ENCODE data around the gene KDM1B.
A peak's percentile ranks its signal among the peaks of the same experiment; 100 is the strongest.
"Not testable (repeated sequence)": the region's sequence is repeated elsewhere in the genome, so short reads cannot be mapped to it uniquely, and the experiment has no call there.

Gene KDM1B

DNA sequence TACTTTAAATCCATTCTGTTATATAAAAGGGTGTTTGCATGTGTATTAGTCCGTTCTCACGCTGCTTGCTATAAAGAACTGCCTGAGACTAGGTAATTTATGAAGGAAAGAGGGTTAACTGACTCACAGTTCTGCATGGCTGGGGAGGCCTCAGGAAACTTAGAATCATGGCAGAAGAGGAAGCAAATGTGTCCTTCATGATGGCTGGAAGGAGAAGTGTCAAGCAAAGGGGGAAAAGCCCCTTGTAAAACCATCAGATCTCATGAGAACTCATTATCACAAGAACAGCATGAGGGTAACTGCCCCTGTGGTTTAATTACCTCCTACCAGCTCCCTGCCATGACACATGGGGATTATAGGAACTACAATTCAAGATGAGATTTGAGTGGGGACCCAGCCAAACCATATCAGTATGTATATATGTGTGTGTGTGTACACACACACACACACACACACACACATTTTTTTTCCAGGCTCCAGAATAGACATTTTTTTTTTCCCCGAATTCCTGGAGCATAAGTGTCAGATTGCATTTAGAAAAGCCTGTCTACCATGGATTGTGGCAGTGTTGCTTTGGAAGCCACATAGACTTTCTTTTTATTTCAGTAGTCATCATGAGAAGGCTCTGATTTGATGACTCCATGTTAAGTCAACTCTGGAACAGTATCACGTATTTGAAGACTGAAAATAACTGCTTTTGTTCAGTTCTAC lies 31.5 kb downstream of the KDM1B start:
- no peak for DNase-seq (ENCODE audit: low spot score)
- no peak for FAIRE-seq

DNA sequence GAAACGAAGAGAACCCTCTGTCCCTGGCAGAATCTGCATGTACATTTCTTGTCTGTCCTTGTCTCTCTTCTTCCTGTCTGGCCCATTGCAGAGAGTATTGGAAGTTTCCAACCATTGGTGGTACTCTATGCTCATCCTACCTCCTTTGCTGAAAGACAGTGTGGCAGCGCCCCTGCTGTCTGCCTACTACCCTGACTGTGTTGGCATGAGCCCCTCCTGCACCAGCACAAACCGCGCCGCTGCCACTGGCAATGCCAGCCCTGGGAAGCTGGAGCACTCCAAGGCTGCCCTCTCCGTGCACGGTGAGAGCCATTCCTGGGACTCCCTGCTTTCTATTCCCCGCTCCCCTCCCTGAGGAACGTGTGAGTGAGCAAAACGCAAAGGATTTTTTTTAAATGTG lies 32.5 kb downstream of the KDM1B start:
- no peak for DNase-seq (ENCODE audit: low spot score)

DNA sequence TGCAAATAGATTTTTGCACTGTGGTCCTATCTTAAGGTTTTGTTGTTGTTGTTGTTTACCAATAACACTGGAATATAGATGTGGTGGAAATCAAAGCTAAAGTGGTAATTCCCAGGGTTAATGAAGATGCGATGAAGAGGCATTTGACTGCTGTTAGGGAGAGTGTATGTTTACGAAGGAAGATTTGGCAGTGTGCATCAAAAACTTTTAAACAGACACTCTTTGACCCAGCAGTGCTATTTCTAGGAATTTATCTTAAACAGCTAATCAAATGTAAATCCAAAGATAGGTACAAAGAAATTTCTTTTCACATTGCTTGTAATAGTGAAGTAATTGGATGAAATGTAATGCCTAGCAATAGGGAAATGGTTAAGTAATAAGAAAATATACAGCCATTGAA lies 34.0 kb downstream of the KDM1B start:
- DNase-seq (ENCODE audit: low spot score) (no peak), FAIRE-seq (no peak)

More for the DNA sequence above, 32.5 kb downstream of the KDM1B start:
- FAIRE-seq = no peak

DNA sequence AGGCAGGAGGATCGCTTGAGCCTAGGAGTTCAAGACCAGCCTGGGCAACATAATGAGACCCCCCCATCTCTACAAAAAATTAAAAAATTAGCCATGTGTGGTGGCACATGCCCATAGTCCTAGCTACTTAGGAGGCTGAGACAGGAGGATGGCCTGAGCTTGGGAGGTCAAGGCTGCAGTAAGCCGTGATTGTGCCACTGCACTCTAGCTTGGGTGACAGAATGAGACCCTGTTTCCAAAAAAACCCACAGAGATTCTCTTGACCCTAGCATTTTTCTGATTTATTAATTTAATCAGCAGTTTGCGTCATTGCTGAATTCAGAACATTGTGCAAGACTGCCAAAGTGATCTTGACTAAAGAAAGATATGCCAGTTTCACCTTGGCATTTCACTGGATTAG lies 36.8 kb downstream of the KDM1B start:
- DNase-seq (ENCODE audit: low spot score) (no peak), FAIRE-seq (no peak)

DNA sequence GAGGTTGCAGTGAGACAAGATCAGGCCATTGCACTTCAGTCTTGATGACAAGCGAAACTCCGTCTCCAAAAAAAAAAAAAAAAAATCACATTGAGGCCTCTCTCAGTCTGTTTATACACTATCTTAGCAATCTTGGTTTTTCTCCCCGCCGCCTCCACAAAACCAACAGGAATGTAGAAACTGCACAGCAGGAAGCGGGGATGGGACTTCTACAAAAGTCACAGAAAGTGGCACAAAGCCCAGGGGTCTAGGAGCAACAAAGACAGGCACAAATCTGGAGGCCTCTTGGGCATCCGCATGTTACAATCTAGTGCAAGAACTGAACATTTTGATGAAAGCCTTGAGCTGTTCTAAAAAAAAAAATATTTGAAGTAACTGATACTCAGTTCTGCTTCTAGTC lies 48.6 kb downstream of the KDM1B start:
- no peak for DNase-seq (ENCODE audit: low spot score)
- no peak for FAIRE-seq

DNA sequence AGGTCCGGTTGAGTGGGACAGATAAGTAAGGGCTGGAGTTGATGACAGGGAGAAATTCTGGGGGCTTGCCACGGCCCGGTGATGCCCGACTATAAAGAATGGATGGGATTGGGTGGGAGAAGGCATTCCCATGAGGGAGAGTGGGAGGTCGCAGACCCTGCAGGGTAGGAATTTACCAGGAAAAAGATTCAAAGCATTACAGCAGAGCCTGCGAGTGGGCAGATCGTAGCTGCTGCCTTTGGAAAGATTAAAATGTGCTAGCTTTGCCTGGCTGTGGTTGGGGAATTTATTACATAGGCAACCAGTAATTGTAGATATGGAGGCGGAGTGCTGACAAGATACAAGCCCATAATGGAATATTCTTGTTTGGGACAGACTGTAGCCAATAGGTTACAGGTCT lies 49.5 kb downstream of the KDM1B start:
- DNase-seq (ENCODE audit: low spot score) (no peak), FAIRE-seq (no peak)

DNA sequence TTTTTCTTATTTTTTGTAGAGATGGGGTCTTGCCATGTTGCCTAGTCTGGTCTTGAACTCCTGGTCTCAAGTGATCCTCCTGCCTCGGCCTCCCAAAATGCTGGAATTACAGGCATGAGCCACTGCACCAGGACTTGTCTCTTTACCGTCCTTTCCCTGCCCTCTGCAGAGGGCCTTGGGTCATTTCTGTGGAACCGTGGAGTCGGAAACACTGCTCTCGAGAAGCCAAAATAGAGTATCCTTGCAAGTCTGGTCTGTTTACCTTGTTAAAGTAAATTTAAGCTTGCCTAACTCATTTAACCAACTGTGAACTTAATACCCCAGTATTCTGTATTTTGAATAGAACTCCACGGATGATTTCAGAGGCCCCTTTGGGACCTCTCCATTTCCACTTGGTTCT lies 51.4 kb downstream of the KDM1B start:
- no peak for FAIRE-seq

DNA sequence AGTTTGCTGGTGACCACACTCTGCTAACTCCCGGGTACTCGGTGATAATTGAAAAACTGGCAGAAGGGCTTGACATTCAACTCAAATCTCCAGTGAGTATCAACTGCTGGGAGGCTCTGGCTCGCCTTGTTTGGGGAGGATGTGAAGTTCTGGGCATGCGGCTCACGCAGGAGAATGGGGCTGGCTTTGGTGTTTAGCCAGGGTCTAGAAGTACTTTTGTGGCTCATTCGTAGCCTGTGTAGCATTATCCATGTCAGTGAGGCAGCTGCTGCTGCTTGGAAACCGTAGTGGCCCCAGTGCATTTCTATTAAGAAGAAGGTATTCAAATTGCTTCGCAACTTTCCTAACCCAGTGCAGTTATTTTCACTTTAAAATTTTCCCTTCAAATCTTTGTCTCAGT lies 52.2 kb downstream of the KDM1B start:
- DNase-seq (ENCODE audit: low spot score) (no peak), FAIRE-seq (no peak)

More for the DNA sequence above, 51.4 kb downstream of the KDM1B start:
- DNase-seq (ENCODE audit: low spot score) = no peak

DNA sequence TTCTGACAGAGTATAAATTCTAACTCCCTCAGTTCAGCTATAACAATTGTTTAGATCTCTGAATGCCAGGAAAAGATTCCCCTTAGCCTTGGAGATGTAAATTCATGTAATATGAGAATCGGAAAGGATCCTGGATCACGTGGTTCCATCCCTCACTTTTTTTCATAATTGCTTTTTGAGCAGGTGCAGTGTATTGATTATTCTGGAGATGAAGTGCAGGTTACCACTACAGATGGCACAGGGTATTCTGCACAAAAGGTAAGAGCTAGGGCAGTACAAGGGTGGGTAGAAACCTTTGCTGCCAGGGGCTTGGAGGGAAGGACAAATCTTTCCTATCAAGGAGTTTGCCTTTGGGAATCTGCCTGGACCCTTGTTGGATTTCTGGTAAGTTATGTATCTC lies 52.7 kb downstream of the KDM1B start:
- FAIRE-seq (no peak), DNase-seq (ENCODE audit: low spot score) (no peak)

DNA sequence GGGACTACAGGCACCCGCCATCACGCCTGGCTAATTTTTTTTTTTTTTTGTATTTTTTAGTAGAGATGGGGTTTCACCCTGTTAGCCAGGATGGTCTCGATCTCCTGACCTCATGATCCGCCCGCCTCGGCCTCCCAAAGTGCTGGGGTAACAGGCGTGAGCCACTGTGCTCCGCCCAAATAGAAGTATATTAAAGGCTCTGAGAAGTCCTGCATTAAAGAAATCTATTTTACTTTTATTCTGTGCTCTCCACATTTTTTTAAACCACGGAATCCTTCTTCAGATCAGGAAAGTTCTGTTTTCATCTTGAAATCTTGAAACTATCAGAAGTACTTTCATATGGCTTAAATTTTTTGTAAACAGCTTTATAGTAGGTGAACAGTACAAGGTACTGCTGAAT lies 53.6 kb downstream of the KDM1B start:
- FAIRE-seq; DNase-seq (ENCODE audit: low spot score): not testable (repeated sequence)

DNA sequence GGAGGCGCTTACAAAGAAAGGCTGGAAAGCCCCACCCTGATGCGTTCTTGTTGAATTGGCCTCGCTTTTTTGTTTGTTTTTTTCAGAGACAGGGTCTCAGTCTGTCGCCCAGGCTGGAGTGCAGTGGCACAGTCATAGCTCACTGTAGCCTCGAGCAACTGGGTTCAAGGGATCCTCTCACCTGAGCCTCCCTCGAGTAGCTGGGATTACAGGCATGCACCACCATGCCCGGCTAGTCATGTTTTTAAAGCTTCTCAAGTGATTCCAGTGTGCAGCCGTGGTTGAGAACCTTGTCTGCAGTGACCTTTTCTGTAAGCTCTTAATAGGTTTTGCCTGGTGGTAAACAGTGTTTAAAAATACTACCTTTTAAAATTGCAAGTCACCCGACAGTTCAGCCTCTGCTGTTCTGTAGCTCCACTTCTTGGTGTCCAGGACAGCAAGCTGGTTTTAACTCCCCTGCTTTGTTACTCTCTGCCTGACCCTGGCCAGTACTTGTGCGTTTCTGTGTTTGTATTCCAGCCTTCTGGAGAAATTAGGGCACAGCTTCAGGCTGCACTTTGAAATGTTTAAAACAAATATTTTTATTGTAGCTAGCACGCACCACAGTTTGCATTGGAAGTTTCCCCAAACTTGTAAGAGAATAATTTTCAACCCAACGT lies 54.4 kb downstream of the KDM1B start:
- DNase-seq (ENCODE audit: low spot score) (no peak), FAIRE-seq (no peak)

DNA sequence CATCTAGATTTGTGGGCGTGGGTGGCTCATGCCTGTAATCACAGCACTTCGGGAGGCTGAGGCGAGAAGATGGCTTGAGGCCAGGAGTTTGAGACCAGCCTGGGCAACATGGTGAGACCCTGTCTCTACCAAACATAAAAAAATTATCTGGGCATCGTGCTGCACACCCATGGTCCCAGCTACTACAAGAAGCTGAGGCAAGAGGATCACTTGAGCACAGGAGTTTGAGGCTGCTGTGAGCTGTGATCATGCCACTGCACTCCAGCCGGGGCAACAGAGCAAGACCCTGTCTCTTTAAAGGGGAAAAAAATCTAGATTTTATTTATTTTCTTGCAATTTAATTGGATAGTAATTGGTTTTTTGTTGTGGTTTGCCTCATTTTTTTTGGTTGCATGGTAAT lies 55.5 kb downstream of the KDM1B start:
- DNase-seq (ENCODE audit: low spot score) (no peak), FAIRE-seq (no peak)

DNA sequence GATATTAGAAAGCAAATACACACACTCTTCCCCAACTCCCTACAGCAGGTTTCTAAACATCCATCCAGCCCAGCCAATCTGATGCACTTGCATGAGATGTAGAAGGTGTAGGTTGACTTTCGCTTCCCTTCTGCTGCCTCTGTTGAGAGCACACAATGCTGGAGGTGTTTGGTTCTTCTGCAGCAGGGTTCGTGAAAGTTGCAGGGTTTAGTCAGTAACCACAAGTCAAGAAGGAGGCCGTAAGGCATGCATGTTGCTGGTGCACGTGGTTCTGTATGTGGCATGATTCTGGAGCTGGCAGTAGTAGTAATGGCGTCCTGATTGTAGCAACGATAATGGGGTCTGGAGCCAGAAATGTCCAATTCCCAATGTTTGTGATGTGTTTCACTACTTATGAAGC lies 56.1 kb downstream of the KDM1B start:
- no peak for DNase-seq (ENCODE audit: low spot score)
- FAIRE-seq = no peak

DNA sequence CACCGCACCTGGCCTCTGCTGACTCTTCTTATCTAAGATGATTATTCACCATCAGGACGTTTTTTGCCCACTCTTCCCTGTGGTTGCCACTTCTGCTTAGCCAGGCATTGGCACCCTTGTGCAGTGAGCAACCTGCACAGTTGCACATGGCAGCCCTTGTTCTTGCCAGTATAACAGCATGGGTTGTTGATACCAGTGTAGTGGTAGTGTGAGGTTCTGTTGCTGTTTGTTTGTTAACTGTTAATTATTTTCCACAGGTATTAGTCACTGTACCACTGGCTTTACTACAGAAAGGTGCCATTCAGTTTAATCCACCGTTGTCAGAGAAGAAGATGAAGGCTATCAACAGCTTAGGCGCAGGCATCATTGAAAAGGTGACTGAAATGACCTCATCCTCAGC lies 57.0 kb downstream of the KDM1B start:
- DNase-seq (ENCODE audit: low spot score) (no peak), FAIRE-seq (no peak)

DNA sequence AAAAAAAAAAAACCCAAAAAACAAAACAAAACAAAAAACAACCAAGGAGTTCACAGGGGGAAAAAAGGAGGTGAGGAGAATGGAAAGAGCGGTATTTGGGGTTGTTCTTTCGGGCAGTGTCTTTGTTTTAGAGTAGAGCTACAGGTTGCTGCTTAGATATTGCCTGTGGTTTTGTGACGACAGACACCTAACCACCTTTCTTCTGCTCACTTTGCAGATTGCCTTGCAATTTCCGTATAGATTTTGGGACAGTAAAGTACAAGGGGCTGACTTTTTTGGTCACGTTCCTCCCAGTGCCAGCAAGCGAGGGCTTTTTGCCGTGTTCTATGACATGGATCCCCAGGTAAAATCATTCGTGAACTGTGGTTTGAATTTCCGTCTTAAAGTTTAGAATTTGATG lies 58.2 kb downstream of the KDM1B start:
- FAIRE-seq = no peak
- no peak for DNase-seq (ENCODE audit: low spot score)

DNA sequence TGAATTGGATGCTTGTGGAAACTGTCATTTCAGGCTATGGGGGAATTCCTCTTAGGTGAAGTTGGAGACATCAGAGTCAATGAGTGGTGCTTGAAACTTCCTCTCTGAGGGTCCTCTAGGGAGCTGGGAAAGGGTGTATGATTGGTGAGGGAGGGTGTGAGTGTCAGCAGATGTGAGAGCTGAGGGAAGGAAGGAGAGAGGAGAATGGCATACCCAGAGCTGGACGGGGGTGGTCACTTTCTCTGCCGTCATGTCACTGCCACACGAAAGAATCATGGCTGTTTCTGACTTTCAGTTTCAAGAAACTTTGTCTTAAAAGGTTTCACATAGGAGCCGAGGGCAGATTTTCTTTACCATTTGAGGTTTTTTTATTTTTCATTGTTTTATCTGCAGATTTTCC lies 58.8 kb downstream of the KDM1B start:
- FAIRE-seq (no peak), DNase-seq (ENCODE audit: low spot score) (no peak)

DNA sequence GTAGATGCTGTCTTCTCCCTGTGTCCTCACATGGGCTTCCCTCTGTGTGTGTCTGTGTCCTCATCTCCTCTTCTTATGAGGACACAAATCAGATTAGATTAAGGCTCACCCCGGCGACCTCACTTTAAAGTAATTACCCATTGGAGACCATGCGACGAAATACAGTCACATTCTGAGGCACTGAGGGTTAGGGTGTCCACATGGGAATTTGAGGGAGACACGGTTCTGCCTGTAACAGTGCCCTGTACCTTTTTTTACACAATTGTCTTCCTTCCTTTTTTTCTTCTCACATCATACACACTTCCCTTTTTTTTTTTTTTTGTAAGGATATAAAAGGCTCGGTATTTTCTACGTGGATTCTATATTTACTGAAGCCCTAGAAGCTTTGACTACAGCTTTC lies 60.2 kb downstream of the KDM1B start:
- DNase-seq (ENCODE audit: low spot score) (no peak), FAIRE-seq (no peak)

DNA sequence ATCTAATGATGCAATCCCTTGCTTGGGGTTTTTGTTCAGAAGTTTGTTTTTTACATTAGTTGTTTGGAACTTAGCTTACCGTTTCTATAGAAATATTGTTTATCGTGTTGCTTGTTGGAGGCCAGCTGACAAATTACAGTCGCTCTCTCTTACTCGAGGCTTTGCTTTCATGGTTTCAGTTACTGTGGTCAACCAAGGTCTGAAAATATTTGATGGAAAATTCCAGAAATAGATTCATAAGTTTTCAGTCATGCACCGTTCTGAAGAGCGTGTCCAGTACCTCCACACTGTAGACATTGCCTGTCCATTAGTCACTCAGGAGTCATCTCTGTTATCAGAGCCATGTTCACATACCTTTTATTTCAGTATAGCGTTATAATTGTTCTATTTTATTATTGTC lies 61.2 kb downstream of the KDM1B start:
- FAIRE-seq (no peak), DNase-seq (ENCODE audit: low spot score) (peak; percentile 38)

DNA sequence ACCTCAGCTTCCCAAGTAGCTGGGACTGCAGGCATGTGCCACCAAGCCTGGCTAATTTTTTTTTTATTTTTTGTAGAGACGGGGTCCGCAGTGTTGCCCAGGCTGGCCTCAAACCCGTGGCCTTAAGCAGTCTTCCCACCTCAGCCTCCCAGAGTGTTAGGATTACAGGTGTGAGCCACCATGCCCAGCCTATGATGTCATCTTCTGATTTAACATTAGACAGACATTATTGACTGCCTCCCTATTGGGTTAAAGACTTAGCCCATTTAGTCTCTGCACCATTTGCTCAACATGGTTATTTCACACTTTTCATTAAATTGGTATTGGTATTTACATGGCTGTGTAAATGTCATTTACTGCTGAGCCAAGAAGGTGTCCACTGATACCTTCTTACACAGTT lies 63.0 kb downstream of the KDM1B start:
- FAIRE-seq (no peak), DNase-seq (ENCODE audit: low spot score) (no peak)

DNA sequence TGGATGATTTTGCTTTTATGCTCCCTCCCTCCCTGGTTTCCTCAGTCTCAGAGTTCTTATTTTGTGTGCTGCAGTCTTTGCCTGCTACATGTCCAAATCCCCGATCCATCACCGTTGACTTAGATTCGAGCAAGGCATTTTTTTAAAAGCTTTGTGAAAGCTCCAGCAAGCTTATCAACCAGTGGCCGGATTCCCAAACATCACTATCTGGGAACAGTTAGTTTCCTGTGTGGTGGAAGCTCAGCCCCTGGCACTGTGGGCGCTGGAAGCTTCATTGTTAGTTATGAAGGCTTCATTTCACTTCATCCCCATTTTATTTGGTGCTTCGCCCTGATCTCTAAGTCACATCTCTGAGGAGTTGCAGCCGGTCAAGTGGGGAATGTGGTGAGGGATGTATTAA lies 64.4 kb downstream of the KDM1B start:
- DNase-seq (ENCODE audit: low spot score) (no peak), FAIRE-seq (no peak)

DNA sequence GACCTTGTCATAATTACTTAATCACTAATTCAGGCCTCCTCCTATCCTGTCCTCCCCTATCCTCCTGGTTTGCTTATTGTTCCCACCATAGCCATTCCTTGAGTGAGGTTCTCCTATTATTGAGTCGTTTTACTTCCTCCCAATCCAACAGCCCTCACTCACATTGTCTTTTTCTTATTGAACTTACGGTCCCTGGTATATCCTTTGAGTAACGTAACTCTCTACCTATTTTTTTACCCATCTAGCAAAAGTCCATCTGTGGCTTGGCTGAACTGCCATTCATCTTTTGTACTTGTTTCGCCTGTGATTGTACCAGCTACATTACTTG lies 66.0 kb downstream of the KDM1B start:
- DNase-seq (ENCODE audit: low spot score) (no peak), FAIRE-seq (no peak)

DNA sequence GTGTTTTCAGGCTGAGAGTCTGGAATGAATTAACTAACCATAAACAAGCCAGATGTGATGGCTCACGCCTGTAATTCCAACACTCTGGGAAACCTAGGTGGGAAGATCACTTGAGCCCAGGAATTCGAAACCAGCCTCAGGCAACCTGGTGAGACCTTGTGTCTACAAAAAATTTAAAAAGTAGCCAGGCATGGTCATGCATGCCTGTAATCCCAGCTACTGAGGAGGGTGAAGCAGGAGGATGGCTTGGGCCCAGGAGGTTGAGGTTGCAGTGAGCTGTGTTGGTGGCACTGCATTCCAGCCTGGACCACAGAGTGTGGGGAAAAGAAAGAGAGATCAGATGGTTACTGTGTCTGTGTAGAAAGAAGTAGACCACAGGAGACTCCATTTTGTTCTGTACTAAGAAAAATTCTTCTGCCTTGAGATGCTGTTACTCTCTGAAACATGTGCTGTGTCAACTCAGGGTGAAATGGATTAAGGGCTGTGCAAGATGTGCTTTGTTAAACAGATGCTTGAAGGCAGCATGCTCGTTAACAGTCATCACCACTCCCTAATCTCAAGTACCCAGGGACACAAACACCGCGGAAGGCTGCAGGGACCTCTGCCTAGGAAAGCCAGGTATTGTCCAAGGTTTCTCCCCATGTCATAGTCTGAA lies 71.4 kb downstream of the KDM1B start:
- DNase-seq (ENCODE audit: low spot score); FAIRE-seq: not testable (repeated sequence)

DNA sequence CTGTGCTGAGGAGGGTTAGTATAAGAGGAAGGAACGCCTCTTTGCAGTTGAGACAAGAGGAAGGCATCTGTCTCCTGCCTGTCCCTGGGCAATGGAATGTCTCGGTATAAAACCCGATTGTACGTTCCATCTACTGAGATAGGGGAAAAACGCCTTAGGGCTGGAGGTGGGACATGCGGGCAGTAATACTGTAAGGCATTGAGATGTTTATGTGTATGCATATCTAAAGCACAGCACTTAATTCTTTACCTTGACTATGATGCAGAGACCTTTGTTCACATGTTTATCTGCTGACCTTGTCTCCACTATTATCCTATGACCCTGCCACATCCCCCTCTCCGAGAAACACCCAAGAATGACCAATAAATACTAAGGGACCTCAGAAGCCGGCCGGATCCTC lies 71.9 kb downstream of the KDM1B start:
- FAIRE-seq = not testable (repeated sequence)

More for the DNA sequence above, 71.9 kb downstream of the KDM1B start:
- DNase-seq (ENCODE audit: low spot score) = not testable (repeated sequence)
